Medulla oblongata (tissue), 1 donor: ENCODE data around the gene IRF2.
A peak's percentile ranks its signal among the peaks of the same experiment; 100 is the strongest.

ENCODE experiments used
- DNase-seq: peaks from one replicate; pipeline ENCODE4 v3.0.0-alpha.2; 2015; ENCODE audit errors: extremely low spot score

Gene IRF2

GRCh38 chr4:184473499-184474262 is 669 bp downstream of the IRF2 start:
- DNase-seq, result no peak

GRCh38 chr4:184472614-184473498 is 1.5 kb downstream of the IRF2 start:
- DNase-seq, result peak; percentile 65

GRCh38 chr4:184471881-184472613 is 2.3 kb downstream of the IRF2 start:
- peak; percentile 67 for DNase-seq

GRCh38 chr4:184470785-184471110 is 3.6 kb downstream of the IRF2 start:
- no peak for DNase-seq

GRCh38 chr4:184466634-184467033 is 7.7 kb downstream of the IRF2 start:
- no peak for DNase-seq

GRCh38 chr4:184464759-184465454 is 9.4 kb downstream of the IRF2 start:
- DNase-seq, result no peak

- DNase-seq, result no peak
Observed at GRCh38 chr4:184463856-184464255, 10.5 kb downstream of the IRF2 start.

GRCh38 chr4:184463158-184463557 is 11.2 kb downstream of the IRF2 start:
- DNase-seq, result no peak

GRCh38 chr4:184462724-184463123 is 11.6 kb downstream of the IRF2 start:
- DNase-seq, result no peak

GRCh38 chr4:184461711-184462441 is 12.5 kb downstream of the IRF2 start:
- DNase-seq, result no peak

GRCh38 chr4:184460499-184461285 is 13.7 kb downstream of the IRF2 start:
- no peak for DNase-seq

GRCh38 chr4:184459413-184459812 is 14.9 kb downstream of the IRF2 start:
- DNase-seq, result no peak

- DNase-seq, result no peak
Observed at GRCh38 chr4:184457535-184458249, 16.7 kb downstream of the IRF2 start.

- DNase-seq, result no peak
Observed at GRCh38 chr4:184456337-184456736, 18.0 kb downstream of the IRF2 start.

- no peak for DNase-seq
Observed at GRCh38 chr4:184455299-184455698, 19.1 kb downstream of the IRF2 start.

GRCh38 chr4:184453365-184454160 is 20.8 kb downstream of the IRF2 start:
- peak; percentile 65 for DNase-seq

GRCh38 chr4:184452740-184453139 is 21.6 kb downstream of the IRF2 start:
- DNase-seq, result no peak

- no peak for DNase-seq
Observed at GRCh38 chr4:184451726-184452125, 22.6 kb downstream of the IRF2 start.
